HG03095 (cell line): ENCODE measurements around the gene MRPS23.

Experiments used
- ATAC-seq: cut with Tn5 transposase; IDR thresholded peaks from one replicate; pipeline ENCODE4 v1.9.1; 2021; ENCODE audit warnings: moderate library complexity; ENCODE audit not compliant: unreplicated experiment

MRPS23 gene

DNA sequence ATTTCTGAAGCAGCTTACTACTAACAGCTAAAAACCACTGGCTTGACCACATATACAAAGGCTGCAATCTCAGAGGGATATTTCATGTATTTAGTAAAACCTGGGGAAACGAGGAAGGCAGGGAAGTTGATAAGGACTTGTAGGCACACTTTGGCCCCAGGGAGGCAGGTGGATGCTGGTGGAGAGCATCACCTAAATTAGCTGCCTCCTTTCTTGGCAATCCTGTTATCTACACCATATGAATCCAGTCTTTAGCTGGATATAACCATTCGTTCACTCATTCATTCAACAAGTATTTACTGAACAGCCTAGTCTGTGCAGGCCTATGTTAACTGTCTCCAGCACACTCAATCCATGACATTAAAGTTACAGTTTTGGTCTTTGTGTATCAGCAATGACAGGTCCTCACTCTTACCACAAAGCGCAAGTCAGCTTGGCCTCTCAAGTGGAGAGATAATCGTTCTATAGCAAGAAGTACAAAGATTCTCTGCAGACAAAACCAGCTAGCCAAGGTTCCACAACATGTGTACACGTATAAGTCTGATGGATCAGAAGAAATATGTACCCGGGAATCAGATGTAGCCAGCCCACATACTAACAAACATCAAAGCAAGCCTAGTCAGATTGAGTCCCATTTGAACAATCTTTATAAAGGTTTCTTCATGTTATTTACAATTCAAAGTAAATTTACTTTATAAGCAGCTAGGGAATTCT is 10.8 kb downstream of the MRPS23 start:
- no peak for ATAC-seq

DNA sequence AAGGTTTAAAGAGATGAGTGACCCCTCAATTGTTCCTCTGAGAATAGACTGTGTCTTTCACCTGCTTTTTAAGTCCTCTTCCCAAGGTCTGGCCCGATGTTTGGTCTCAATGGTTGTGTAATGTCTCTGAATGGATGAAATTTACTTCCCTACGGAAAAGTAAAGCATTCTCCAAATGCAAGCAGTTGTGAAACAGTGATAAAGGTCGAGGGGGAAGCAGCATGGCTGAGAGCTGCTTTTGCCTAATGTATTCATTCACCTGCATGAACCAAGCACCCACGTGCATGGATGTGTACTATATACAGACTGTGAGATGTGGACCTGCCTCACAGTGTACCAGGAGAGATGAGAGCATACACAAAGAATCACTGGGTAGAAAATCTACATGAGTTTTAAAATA is 11.4 kb downstream of the MRPS23 start:
- ATAC-seq = no peak

DNA sequence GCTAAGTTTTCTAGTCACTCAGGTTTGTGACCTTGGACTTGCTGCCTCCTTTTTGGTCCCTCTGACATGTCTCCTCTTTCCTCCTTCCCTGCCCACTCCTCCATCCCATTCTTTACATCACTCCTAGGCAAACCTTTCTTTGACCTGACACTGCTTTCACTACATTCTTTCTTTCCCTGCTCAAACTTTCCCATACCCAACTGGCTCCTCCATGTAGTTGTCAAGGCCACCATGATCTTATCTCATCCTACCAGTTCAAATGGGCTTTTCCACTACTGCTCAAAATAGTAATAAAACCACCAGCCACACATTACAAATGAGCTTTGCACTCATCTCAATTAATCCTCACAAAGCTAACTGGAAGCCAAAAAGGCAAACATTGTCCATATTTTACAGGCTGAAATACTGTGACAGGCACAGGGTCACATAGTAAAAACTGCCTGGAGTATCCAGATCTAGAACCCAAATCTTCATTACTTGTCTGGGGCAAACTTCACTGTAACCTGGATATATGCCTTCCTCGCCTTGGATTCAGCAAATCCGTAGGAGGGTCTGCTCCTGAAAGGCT is 14.4 kb downstream of the MRPS23 start:
- no peak for ATAC-seq

DNA sequence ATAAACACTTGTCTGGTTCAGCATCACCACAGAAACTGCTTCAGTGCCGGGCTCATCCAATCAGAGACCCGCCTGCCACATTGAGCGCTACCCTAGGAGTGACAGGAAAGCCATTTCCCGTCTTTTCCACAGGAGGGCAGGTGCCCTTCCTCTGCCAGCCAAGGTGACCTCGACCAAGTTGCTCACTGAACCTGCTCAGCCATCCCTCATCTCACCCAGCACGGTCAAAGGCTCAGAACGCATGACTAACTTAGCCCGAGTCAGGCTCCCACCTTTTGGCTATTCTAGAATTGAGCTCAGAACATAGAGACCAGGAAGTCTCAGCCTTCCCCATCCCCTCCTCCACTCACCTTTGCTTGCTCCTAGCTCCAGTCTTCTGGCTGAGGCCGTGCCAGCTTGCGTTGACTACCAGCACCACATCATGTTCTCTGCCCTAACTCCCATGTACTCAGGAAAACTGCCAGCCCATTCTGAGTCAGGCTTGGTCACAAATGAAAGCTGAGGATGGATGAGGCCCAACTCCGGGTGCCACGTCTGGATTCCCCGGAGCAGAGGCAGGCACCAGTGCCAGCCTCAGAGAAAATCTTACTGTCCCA is 15.6 kb downstream of the MRPS23 start:
- no peak for ATAC-seq

DNA sequence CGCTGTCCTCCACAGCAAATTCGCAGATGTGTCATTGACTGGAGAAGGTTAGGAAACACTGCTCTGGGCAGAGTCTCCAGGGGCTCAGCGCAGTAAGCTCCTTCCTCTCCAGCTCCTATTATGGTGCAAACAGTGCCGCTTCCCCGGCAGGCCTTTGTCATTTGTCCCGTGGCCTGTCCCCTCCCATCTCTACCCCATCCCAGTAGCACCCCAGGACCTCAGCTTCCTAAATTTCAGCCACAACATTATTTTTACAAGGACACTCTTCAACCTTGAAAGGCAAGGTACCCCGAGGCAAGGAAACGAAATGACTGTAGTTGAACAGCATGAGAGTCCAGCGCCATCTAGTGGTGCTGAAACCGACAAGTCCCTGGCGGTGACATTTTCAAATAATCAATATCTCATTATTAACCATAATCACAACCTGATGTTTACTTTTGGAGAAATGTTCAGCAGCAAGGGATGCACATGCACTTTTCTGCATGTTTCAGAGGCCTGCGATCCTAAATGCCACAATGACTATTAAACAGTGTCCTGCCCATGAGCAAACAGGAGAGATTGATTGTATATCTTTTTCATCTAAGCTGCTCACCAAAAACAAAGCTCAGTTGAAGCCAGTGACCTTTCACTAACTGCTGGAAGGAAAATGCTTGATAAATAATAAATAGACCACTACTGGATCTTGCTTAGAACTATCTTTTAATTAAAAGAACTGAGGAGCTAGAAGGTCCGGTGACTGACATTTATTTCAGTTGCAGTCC is 16.5 kb downstream of the MRPS23 start:
- ATAC-seq = no peak

DNA sequence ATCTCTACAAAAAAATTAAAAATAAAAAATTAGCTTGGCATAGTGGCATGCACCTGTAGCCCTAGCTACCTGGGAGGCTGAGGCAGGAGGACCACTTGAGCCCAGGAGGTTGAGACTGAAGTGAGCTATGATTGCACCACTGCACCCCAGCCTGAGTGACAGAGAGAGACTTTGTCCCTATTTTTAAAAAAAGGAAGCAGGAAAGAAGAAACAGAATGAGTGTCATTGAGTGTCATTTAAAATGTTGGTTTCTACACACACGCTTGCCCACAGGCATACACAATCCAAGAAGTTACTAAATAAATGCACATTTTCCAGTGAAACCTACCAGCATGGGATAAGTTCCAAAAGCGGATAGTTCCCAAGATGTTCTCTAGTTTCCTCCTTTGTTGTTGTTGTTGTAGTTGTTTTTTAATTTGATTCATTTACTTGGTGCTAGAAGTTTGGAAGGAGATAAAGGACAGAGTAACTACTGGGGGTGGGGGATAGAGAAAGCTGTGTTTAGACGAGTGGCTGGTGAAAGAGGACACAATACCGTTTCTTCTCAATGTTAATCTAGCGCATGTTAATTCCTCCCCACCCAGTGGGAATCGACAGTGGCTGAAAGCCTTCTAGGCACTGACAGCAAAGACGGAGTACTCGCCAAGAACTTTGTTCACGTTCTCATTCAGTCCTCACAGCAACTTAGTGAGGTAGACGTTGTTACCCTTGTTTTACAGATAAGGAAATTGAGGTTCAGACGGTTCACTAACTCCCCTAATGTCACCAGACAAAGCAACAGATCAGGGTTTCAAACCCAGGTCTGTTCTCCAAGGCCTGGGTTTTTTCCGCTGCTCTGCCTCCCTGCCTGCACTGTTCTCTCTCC is 17.3 kb downstream of the MRPS23 start:
- ATAC-seq = no peak

DNA sequence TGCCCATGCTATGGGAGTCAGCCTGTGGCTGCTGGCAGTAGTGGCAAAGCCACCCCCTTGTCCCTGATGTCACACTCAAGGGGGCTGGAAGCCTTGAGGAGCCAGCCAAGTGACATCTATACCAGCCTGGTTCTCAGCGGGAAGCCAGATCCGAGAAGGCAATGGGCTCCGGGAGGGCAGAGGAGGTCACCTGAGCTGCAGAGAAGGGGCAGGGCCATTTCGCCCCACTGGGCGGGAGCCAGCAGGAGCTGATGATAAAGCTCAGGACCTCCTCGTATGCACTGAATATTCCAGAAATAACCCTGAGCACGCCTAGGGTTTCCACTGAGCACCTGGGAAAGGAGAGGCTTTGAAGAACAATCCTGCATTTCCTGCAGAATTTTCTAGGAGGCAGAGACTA is 19.0 kb downstream of the MRPS23 start:
- ATAC-seq = no peak

DNA sequence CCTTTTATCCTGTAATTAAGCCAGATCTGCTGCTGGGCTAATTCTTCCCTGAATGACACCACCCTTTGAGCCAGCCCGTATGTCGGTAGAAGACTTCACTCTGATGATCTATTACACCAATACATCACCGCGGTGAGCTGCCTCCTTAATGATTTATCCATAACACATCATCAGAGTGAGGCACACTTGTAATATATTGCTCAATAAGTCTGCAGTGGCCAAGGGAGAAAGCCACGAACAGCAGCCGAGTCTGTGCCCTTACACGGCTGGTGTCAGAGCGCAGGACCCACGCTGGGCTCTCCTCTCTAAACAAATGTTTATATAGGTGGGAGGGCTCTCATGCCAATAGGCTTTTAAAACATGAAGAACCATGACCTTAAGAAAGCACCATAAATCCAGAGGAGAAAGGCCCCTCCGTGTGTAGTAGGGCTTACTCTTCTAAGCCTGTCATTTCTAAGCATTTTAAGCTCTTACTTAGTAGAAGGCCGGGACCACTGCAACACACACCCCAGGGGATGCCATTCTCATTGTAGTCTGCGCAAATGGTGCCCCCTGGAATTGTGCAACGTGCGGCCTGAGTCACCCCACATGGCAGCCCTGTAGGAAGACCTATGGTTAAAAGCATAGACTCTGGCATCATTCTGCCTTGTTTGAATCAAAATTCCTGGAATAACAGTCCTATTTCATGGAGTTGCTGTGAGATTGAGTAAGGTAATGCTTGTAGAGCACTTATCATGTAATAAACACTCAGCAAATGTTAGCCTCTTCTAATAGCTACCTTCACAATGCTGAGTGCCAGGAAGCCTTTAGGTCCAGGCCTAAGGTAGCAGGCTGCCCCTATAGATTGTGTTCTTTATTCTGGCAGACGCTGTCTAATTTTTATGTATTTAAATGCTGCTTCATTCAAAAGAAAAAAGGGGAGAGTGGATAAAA is 26.1 kb downstream of the MRPS23 start:
- ATAC-seq = no peak

DNA sequence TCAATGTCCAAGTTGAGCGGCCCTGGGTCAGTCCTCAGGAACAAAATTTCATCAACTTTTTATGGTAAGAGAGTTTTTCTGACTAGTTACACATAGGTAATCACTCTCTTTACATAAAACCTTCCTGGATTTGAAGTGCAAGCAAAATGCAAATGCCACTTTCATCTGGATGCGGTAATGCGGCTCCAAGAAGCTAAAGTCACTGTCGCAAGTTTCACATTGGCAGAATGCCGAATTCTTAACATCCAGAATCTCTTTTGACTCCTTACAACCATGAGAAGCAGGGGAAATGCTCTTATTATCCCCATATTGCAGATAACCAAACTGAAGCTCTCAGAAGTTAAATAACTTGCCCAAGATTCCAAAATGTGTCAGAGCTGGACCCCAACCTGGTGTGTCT is 30.0 kb downstream of the MRPS23 start:
- ATAC-seq = no peak

DNA sequence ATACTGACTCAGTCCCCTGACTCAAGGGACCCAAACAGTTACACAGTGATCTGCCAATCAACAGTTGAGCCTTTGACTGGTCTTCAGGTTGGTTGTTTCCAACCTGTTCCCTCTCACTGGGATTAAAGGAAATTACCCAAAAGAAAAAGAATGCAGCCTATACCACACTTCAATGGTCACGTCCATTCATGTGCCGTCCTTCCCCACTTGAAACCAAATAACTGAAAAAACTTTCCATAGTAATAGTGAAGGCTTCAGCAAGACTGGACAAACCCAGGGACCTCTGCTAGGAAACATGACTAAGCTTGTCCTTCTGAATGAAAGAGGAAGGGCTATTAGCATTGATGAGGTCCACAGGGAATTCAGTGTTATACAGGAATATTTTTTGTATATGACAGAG is 30.6 kb downstream of the MRPS23 start:
- no peak for ATAC-seq

DNA sequence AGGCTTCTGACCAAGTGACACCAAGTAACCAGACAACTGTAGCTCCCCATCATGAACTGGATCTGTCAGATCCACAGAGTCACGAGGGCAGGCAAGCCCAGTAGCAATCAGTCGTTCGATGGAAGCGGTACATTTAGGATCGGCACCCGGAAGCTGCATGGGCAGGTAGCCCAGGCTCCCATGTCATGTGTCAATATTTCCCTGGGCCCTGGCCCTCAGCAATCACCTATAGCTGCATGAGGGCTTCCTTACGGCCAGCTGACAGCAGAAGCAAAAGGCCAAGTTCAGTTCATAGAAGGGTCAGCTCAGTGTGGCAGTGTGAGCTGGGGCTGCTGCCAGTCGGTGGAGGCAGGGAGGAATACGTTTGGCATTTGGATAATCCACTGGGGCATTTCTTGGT is 31.8 kb downstream of the MRPS23 start:
- no peak for ATAC-seq

DNA sequence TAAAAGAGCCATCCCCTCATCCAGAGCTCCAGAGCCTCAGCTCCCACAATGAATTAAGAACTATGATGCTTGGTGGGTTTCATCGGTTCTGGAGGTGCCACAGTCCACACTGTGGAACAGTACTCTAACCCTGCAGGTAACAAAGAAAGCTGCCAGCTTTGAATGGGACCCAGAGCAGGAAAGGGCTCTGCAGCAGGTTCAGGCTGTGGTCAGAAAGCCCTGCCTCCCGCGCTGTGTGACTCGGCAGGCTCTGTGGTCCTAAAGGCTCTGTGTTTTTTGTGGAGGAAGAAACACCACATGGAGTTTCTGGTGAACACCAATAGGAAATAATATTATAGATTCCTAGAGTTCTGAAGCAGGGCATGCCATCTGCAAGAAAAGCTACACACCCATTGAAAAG is 32.5 kb downstream of the MRPS23 start:
- no peak for ATAC-seq

DNA sequence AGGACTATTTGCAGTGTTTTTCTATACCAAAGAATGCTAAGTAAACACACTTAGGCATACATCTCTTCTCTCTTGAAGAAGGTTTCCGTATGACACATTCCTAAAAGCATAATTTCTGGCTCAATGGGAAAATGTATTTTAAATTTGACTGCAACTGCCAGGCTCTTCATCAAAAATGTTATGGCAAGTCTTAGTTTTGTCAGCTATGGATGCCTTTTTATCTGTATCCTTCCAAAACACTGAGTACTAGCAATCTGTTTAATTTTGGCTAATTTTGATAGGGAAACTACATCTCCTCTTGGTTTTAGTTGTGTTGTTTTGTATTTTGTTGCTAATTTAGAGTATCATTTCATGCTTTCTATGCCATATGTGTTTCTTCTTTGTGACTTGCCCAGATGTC is 35.4 kb downstream of the MRPS23 start:
- ATAC-seq = no peak

DNA sequence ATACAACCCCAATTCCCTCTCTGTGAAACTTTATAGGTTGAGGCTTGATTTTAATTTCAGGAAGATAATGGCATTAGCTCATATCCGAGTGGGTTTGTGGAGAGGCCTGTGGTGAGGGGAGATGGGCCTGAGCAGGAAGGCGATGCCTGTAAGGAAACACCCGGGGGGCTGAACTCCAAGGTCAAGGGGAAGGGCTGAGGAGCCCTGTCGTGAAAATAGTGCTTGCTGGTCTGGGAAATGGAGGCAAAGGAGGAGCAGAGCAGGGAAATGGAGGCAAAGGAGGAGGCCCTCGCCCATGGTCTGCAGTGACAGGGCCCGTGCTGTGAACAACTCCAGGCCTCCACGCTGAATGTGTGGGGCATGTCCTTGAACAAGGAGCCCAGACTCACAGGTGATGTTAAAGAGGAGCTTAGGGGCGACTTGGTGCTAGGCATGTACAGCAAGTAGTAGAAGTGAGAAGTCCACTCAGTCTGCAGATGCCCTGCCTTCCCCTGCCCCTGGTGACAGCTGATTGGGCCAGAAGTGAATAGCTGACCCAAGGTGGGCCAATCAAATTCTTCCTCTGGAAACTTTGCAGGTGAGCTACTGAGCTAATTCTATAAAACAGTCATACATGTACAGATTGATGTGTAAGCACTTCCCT is 38.1 kb downstream of the MRPS23 start:
- ATAC-seq = no peak

DNA sequence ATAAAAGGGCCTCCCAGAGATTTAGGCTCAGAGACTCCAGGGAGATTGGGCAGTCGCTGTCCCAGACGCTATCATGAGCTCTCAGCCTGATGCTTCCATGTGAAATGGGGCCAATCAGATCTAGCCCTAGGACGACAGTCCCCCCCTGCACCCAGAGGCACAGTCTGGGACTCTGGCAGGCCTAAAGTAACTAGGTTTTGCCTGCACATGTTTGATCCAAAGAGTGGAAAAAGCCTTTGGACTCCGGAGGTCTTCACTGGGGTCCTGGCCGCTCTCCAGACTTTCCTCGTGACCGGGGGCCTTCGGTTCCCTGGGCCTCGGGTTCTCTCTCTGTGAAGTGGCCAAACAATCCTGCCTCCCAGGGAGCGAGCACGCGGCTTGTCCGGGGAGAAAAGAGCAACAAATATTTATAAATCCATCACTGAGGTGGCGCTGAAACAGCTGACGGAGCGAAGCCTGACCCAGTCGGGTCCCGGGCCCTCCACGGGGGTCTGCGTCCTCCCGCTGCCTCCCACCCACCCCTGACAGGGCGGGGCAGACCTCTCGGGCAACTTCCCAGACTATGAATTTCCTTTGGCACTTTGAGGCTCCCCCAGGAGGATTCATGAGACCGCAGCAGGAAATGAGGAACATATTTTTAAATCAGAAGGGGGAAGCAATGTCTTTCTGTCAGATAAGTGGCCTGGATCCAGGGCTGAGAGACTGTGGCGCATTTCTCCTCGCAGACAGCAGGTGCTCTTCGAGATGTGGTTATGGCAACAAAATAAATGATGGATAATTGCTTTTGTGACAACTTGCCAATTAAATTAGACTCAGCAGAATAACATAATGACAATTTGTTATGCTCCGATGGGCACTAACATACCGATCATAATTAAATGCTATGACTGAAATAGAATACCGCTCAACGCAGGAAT is 38.9 kb downstream of the MRPS23 start:
- no peak for ATAC-seq

DNA sequence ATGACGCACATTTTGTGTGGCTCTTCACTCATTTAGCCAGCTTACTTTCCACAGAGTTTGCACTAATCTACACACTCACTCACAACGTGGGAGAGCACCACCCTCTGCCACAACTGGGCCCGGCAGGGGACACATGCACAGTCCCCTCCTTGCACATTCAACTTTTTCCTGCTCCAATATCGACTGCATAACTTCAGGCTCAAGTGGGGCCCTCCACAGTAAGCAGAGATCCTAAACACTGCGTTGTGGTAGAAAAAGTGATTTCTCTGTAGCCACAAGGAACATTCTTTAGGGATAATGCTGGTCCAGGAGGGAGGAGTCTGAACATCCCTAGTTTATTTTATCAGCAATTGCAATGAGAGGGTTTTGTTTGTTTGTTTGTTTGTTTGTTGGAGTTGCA is 40.0 kb downstream of the MRPS23 start:
- ATAC-seq = no peak

DNA sequence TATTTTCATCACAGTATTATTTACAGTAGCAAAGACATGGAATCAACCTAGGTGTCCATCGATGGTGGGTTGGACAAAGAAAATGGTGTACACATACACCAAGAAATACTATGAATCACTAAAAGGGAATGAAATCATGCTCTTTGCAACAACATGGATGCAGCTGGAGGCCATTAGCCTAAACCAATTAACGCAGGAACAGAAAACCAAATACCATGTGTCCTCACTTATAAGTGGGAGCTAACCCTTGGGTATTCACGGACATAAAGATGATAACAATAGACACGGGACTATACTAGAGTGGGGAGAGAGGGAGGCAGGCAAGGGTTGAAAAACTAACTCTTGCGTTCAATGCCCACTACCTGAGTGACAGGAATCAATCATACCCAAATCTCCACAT is 41.0 kb downstream of the MRPS23 start:
- ATAC-seq = no peak

DNA sequence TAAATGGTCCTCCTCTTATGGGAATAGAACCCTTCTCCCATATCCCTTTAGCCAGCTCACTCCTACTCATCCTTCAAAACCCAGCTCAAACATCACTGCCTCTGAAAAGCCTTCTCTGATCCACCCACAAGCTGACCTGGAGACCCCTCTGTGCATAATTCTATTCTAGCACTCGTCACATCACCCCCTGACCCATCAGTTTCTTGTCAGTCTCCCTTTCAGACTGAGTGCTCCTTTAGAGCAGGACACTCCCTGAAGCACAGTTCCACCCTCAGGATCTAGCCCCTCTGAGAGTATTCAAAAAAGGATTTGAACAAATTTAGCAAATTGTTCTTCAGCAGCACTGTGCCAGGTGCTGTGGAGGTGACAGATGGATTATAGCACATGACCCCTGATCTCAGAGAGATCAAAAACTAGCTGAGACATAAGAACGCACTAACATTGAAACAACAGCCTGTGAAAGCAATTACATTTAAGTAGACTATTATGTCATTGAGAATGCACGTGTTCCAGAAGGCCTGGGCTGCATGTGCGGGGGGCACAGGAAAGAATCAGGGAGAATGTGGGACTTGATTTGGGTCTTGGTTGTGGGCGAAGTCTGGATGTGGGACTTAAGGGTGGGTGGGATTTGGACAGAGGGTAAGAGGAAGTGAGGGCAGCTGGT is 43.5 kb downstream of the MRPS23 start:
- ATAC-seq = no peak
